GM12878 (cell line): ENCODE measurements around the gene SGO1. TPM values are rescaled to one million over a fixed set of nuclear protein-coding genes. Genes with fewer than 3 reads are reported as not detected.

Experiments
- ATAC-seq: fragments of 200-7000 bp; cut with Tn5 transposase; 3 replicates; pipeline ENCODE4 v1.9.1; 2020; ENCODE audit warnings: mild to moderate bottlenecking, moderate library complexity
- BruUV-seq: library from RNA; stranded (reverse); fragments of 400-500 nt; replicated peaks from 2 replicates; lab custom pipeline; 2021; lab: Mats Ljungman, UMichigan
- CTCF ChIA-PET: fragments of 300-600 bp; sonication (Branson Sonifier 250); formaldehyde crosslinking; extraction: SDS; loops from one replicate; lab custom pipeline; 2021; ENCODE audit warnings: inconsistent platforms; lab: Yijun Ruan, JAX
- POLR2A ChIA-PET: fragments of 350-600 bp; formaldehyde crosslinking; extraction: SDS; loops from one replicate; lab custom pipeline; 2021; ENCODE audit warnings: inconsistent platforms; lab: Charles Lee
- RAD21 ChIA-PET: fragments of 300-600 bp; sonication (Branson Sonifier 250); formaldehyde crosslinking; loops from one replicate; lab custom pipeline; 2023; ENCODE audit warnings: antibody characterized with exemption; ENCODE audit not compliant: unreplicated experiment; lab: Charles Lee
- SMC1A ChIA-PET: fragments of 300-600 bp; sonication (Branson Sonifier 250); formaldehyde crosslinking; loops from one replicate; lab custom pipeline; 2023; ENCODE audit not compliant: unreplicated experiment, uncharacterized antibody; lab: Charles Lee
- DNase-seq: peaks from one replicate; pipeline ENCODE4 v3.0.0-alpha.2; 2011; ENCODE audit warnings: low read depth, low spot score
- FAIRE-seq: peaks from 3 replicates; lab custom pipeline; 2011; peaks lifted over from hg19 to GRCh38; lab: Jason Lieb, UNC
- H2AFZ ChIP-seq: 2 replicates; pipeline ENCODE4 v1.6.0; 2011; ENCODE audit warnings: low read depth, low read length, control low read depth; ENCODE audit not compliant: control insufficient read depth
- H3K27ac ChIP-seq: 2 replicates; pipeline ENCODE4 v1.5.1; 2011; ENCODE audit warnings: control low read depth; ENCODE audit not compliant: control insufficient read depth, insufficient read depth
- H3K27me3 ChIP-seq, 2 experiments: replicated peaks in 1 of 2; 2 replicates each; pipeline versions ENCODE4 v1.6.0 to v1.6.1; 2011; ENCODE audit warnings: low read length in 1 of 2; ENCODE audit not compliant: control insufficient read depth in 2 of 2, insufficient read depth in 2 of 2
- H3K36me3 ChIP-seq, 2 experiments: 2 replicates each; pipeline ENCODE4 v1.5.1; 2011; ENCODE audit warnings: low read length in 1 of 2; ENCODE audit not compliant: control insufficient read depth in 2 of 2, insufficient read depth in 2 of 2
- H3K4me1 ChIP-seq: 2 replicates; pipeline ENCODE4 v1.6.1; 2011; ENCODE audit warnings: mild to moderate bottlenecking, low read length, moderate library complexity, mixed read lengths; ENCODE audit not compliant: control insufficient read depth, insufficient read depth
- H3K4me2 ChIP-seq: 2 replicates; pipeline ENCODE4 v1.6.0; 2011; ENCODE audit warnings: control low read depth; ENCODE audit not compliant: control insufficient read depth, insufficient read depth
- H3K4me3 ChIP-seq: fragments of 200-600 bp; sonication (generic); 2 replicates; pipeline ENCODE4 v1.5.1; 2016
- H3K79me2 ChIP-seq: 2 replicates; pipeline ENCODE4 v1.6.0; 2011; ENCODE audit warnings: low read length; ENCODE audit not compliant: control insufficient read depth, insufficient read depth
- H3K9ac ChIP-seq: 2 replicates; pipeline ENCODE4 v1.8.0; 2011; ENCODE audit warnings: low read length, control low read depth, mixed read lengths; ENCODE audit not compliant: control insufficient read depth, insufficient read depth
- H3K9me3 ChIP-seq: replicated peaks from 3 replicates; pipeline ENCODE4 v1.5.1; 2011; ENCODE audit warnings: mild to moderate bottlenecking, low read length; ENCODE audit not compliant: control insufficient read depth, insufficient read depth
- H4K20me1 ChIP-seq: 2 replicates; pipeline ENCODE4 v1.6.0; 2011; ENCODE audit not compliant: control insufficient read depth, insufficient read depth
- ASH2L ChIP-seq: fragments of 300-600, 200-600 bp; sonication (generic); IDR thresholded peaks from 2 replicates; pipeline ENCODE4 v1.6.1; 2017; ENCODE audit warnings: low read depth, mild to moderate bottlenecking, borderline replicate concordance
- ESRRA ChIP-seq: IDR thresholded peaks from 2 replicates; pipeline ENCODE4 v1.6.1; 2012; ENCODE audit warnings: mild to moderate bottlenecking, low read length, improper control_type of control experiment
- FOXK2 ChIP-seq: fragments of 450-650 bp; IDR thresholded peaks from 2 replicates; pipeline ENCODE4 v1.6.1; 2017; ENCODE audit warnings: mild to moderate bottlenecking, moderate library complexity
- GABPA ChIP-seq: IDR thresholded peaks from 2 replicates; pipeline ENCODE4 v1.6.1; 2014; ENCODE audit warnings: antibody characterized with exemption, low read depth, mild to moderate bottlenecking, inconsistent platforms
- HDAC6 ChIP-seq: fragments of 200-600 bp; sonication (generic); IDR thresholded peaks from one replicate; pipeline ENCODE4 v1.8.0; 2017; ENCODE audit warnings: antibody characterized with exemption; ENCODE audit not compliant: unreplicated experiment
- KDM1A ChIP-seq: fragments of 200-600 bp; sonication (generic); IDR thresholded peaks from 2 replicates; pipeline ENCODE4 v1.6.1; 2016; ENCODE audit warnings: borderline replicate concordance
- POLR2A ChIP-seq: IDR thresholded peaks from 2 replicates; pipeline ENCODE4 v1.6.1; 2011; ENCODE audit warnings: low read depth, mild to moderate bottlenecking, low read length
- RCOR1 ChIP-seq: conservative IDR thresholded peaks from 2 replicates; pipeline ENCODE4 v1.6.1; 2012; ENCODE audit warnings: low read depth, low read length, improper control_type of control experiment
- SRF ChIP-seq, 2 experiments: IDR thresholded peaks; 2 replicates each; pipeline ENCODE4 v1.6.1; 2011; ENCODE audit warnings: low read depth in 2 of 2, low read length in 2 of 2, mild to moderate bottlenecking in 1 of 2, moderate library complexity in 1 of 2
- WRNIP1 ChIP-seq: IDR thresholded peaks from 2 replicates; pipeline ENCODE4 v1.6.1; 2011; ENCODE audit warnings: low read depth, low read length, improper control_type of control experiment, borderline replicate concordance
- ZNF274 ChIP-seq: IDR thresholded peaks from one replicate; pipeline ENCODE4 v1.8.0; 2011; ENCODE audit not compliant: insufficient read length, insufficient read depth
- ZNF622 ChIP-seq: fragments of 450-650 bp; IDR thresholded peaks from 2 replicates; pipeline ENCODE4 v1.6.1; 2017; ENCODE audit warnings: mild to moderate bottlenecking, inconsistent platforms
- WGBS: methylation state at CpG from one replicate; pipeline ENCODE4 v1.1.6; 2016; ENCODE audit warnings: low lambda C conversion rate; ENCODE audit not compliant: insufficient replicate concordance, insufficient coverage; ENCODE audit errors: missing lambda C conversion rate; 5-methylcytosine and 5-hydroxymethylcytosine counted together
- in situ Hi-C: fragments of 300-500 bp; cut with MboI; formaldehyde crosslinking; loops from 9 replicates; pipeline ENCODE4 v1.14.3; 2018; ENCODE audit warnings: mixed read lengths
- intact Hi-C: fragments of 100-400 bp; cut with micrococcal nuclease; formaldehyde crosslinking; loops from one replicate; pipeline ENCODE4 v1.14.2; 2022; ENCODE audit not compliant: unreplicated experiment
- polyA plus RNA-seq, 11 experiments: library from polyadenylated mRNA; depleted of rRNA in 4 of 11; unstranded in 6 of 11; stranded (reverse) in 5 of 11; fragments of >200 nt; fragmentation: Nextera tagmentation in 4 of 11; fragmentation: Illumina TruSeq in 1 of 11; extraction: Ambion mirVana in 4 of 11; extraction: Trizol in 1 of 11; gene quantifications; 1 replicate in 1 of 11; 2 replicates in 10 of 11; pipeline versions ENCODE4 v1.2.1 to v1.2.3, GENCODE V29; 2011 to 2016; ENCODE audit warnings: inconsistent platforms in 2 of 11, missing spikeins in 2 of 11, low read depth in 1 of 11
- total RNA-seq, 4 experiments: library from RNA; depleted of rRNA in 3 of 4; stranded (reverse); fragments of >200 nt in 3 of 4; fragmentation: Illumina TruSeq in 1 of 4; extraction: Trizol in 1 of 4; gene quantifications; 2 replicates each; pipeline versions ENCODE4 v1.2.1 to v1.2.3, GENCODE V29; 2013 to 2021
- TF ChIP-seq, protein P1 (sequence below): IDR thresholded peaks from 2 replicates; pipeline ENCODE4 v1.6.1; 2012; ENCODE audit warnings: mild to moderate bottlenecking, low read depth, low read length
- TF ChIP-seq, protein P2 (sequence below): fragments of 450-650 bp; IDR thresholded peaks from 2 replicates; pipeline ENCODE4 v1.6.1; 2017; ENCODE audit warnings: antibody characterized with exemption, mild to moderate bottlenecking, moderate library complexity
- TF ChIP-seq, protein P3 (sequence below): IDR thresholded peaks from 2 replicates; pipeline ENCODE4 v1.6.1; 2011; ENCODE audit warnings: borderline replicate concordance, low read depth, mild to moderate bottlenecking, moderate library complexity, low read length; ENCODE audit not compliant: insufficient read depth, poor library complexity, severe bottlenecking

The SGO1 gene
- total and polyA plus RNA-seq, 10 of the 15 experiments (the other 5 are each of a cell fraction or from before 2014, with no cell fraction given), result 10.9 to 46.2 (median 17.6) TPM

GRCh38 chr3:20142517-20142916 is 43.5 kb downstream of the SGO1 start:
- TF ChIP-seq ASH2L (no peak), SRF (IDR thresholded peaks at IDR 0.05; ENCODE audit: low read depth in 2 of 2, low read length in 2 of 2) (no peak), ESRRA (no peak), POLR2A (no peak), HDAC6 (no peak), GABPA (no peak), ZNF622 (no peak), ZNF274 (no peak), RCOR1 (no peak), WRNIP1 (no peak), FOXK2 (no peak), KDM1A (no peak)
- TF ChIP-seq, protein P1, sequence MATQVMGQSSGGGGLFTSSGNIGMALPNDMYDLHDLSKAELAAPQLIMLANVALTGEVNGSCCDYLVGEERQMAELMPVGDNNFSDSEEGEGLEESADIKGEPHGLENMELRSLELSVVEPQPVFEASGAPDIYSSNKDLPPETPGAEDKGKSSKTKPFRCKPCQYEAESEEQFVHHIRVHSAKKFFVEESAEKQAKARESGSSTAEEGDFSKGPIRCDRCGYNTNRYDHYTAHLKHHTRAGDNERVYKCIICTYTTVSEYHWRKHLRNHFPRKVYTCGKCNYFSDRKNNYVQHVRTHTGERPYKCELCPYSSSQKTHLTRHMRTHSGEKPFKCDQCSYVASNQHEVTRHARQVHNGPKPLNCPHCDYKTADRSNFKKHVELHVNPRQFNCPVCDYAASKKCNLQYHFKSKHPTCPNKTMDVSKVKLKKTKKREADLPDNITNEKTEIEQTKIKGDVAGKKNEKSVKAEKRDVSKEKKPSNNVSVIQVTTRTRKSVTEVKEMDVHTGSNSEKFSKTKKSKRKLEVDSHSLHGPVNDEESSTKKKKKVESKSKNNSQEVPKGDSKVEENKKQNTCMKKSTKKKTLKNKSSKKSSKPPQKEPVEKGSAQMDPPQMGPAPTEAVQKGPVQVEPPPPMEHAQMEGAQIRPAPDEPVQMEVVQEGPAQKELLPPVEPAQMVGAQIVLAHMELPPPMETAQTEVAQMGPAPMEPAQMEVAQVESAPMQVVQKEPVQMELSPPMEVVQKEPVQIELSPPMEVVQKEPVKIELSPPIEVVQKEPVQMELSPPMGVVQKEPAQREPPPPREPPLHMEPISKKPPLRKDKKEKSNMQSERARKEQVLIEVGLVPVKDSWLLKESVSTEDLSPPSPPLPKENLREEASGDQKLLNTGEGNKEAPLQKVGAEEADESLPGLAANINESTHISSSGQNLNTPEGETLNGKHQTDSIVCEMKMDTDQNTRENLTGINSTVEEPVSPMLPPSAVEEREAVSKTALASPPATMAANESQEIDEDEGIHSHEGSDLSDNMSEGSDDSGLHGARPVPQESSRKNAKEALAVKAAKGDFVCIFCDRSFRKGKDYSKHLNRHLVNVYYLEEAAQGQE, result no peak
- TF ChIP-seq, protein P2, sequence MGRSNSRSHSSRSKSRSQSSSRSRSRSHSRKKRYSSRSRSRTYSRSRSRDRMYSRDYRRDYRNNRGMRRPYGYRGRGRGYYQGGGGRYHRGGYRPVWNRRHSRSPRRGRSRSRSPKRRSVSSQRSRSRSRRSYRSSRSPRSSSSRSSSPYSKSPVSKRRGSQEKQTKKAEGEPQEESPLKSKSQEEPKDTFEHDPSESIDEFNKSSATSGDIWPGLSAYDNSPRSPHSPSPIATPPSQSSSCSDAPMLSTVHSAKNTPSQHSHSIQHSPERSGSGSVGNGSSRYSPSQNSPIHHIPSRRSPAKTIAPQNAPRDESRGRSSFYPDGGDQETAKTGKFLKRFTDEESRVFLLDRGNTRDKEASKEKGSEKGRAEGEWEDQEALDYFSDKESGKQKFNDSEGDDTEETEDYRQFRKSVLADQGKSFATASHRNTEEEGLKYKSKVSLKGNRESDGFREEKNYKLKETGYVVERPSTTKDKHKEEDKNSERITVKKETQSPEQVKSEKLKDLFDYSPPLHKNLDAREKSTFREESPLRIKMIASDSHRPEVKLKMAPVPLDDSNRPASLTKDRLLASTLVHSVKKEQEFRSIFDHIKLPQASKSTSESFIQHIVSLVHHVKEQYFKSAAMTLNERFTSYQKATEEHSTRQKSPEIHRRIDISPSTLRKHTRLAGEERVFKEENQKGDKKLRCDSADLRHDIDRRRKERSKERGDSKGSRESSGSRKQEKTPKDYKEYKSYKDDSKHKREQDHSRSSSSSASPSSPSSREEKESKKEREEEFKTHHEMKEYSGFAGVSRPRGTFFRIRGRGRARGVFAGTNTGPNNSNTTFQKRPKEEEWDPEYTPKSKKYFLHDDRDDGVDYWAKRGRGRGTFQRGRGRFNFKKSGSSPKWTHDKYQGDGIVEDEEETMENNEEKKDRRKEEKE, result no peak
- TF ChIP-seq, protein P3, sequence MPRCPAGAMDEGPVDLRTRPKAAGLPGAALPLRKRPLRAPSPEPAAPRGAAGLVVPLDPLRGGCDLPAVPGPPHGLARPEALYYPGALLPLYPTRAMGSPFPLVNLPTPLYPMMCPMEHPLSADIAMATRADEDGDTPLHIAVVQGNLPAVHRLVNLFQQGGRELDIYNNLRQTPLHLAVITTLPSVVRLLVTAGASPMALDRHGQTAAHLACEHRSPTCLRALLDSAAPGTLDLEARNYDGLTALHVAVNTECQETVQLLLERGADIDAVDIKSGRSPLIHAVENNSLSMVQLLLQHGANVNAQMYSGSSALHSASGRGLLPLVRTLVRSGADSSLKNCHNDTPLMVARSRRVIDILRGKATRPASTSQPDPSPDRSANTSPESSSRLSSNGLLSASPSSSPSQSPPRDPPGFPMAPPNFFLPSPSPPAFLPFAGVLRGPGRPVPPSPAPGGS, result no peak
- peaks cover 0 to 4% of the 10 kb centered on the region in 2 experiments; a peak in 3 of 4 replicates for H3K36me3 ChIP-seq

More at GRCh38 chr3:20142517-20142916, 43.5 kb downstream of the SGO1 start:
- H3K4me1 ChIP-seq, result no peaks in the 10 kb centered on the region
- no peaks in the 10 kb centered on the region for H3K27me3 ChIP-seq
- intact Hi-C loops, result no loop called here
- ATAC-seq (no peak), FAIRE-seq (no peak), DNase-seq (no peak)
- WGBS, result 97% methylated on average over 4 of the region's 4 CpGs
- ChIA-PET RAD21 (no interaction called here), SMC1A (no interaction called here), POLR2A (no interaction called here), CTCF (no interaction called here)
- H3K9ac ChIP-seq, result no peak overlapping the region
- H3K27ac ChIP-seq, result no peak overlapping the region
- no peak overlapping the region for H2AFZ ChIP-seq
- no peaks in the 10 kb centered on the region for H3K79me2 ChIP-seq
- H3K9me3 ChIP-seq, result no peaks in the 10 kb centered on the region
- in situ Hi-C loops, result no loop called here
- no TSS peak for BruUV-seq
- no peaks in the 10 kb centered on the region for H4K20me1 ChIP-seq
- no peak overlapping the region for H3K4me2 ChIP-seq
- no peak overlapping the region for H3K4me3 ChIP-seq
